ENCODE data around the gene PHACTR2.
"Not testable (repeated sequence)": the region's sequence is repeated elsewhere in the genome, so short reads cannot be mapped to it uniquely, and the experiment has no call there.

PHACTR2 gene

DNA sequence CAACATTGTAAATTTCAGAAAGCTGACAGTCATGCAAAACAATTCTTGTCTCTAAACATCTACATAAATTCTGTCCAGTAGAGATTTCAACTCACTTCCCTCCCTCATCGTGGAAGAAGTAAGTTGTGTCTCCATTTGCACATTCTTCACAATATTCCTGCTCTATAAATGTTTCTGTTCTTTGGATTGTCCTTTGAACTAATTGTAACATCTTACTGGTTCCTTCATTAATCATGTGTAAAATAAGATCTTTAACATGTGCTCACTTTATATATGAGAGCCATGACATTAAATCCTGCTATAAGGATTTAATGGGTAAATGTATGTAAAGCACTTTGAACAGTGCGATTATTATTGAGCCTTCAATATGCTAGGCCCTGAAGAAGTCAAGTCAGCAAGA lies 158.4 kb downstream of the PHACTR2 start:
- no peaks in the 10 kb centered on the region for H3K36me3 ChIP-seq (ENCODE audit: insufficient read depth, low read length)
- no peaks in the 10 kb centered on the region for H3K4me1 ChIP-seq (ENCODE audit: insufficient read depth, low read length)
- no peaks in the 10 kb centered on the region for H3K9me3 ChIP-seq (ENCODE audit: control insufficient read depth, insufficient read depth, low read length)
- no peak overlapping the region for H3K9ac ChIP-seq (ENCODE audit: low read depth, low read length)

DNA sequence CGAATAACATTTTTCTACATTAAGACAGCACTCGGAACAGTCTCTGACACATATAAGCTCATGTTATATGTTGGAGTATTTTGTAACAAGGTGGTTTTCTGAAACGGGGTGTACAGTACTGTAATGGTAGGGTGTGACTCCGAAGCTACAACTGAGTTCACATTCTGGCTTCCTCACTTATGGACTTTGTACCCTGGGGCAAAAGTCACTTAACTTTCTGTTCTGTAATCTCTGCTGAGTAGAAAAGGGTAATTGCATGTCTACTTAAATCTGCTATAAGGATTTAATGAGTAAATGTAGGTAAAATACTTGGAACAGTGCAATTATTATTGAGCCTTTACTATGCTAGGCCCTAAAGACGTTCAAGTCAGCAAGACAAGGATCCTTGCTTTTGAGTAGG lies 160.6 kb downstream of the PHACTR2 start:
- no peaks in the 10 kb centered on the region for H3K36me3 ChIP-seq (ENCODE audit: insufficient read depth, low read length)
- no peaks in the 10 kb centered on the region for H3K4me1 ChIP-seq (ENCODE audit: insufficient read depth, low read length)
- H3K9ac ChIP-seq (ENCODE audit: low read depth, low read length), result no peak overlapping the region
- H3K9me3 ChIP-seq (ENCODE audit: control insufficient read depth, insufficient read depth, low read length), result no peaks in the 10 kb centered on the region

DNA sequence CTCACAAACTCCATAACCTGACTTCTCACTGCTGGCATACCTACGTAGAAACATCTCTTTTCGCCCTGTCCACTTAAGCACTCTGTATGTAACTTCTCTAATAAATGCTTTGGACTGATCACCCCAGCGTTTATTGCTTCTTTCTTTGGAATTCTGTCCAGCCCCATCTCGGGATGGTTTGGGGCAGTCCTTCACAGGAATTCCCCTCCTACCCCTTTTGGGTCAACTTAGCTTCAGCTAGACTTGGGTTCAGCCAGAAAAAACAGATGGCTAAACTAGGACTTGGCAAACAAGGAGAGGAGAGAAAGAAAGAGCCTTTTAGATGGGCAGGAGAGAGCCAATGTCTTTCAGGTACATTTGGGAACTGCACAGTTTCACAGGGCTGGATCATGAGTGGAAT lies 161.4 kb downstream of the PHACTR2 start:
- Histone ChIP-seq H3K4me1 (ENCODE audit: insufficient read depth, low read length) (no peaks in the 10 kb centered on the region), H3K36me3 (ENCODE audit: insufficient read depth, low read length) (no peaks in the 10 kb centered on the region), H3K9me3 (ENCODE audit: control insufficient read depth, insufficient read depth, low read length) (no peaks in the 10 kb centered on the region), H3K9ac (ENCODE audit: low read depth, low read length) (no peak overlapping the region)

DNA sequence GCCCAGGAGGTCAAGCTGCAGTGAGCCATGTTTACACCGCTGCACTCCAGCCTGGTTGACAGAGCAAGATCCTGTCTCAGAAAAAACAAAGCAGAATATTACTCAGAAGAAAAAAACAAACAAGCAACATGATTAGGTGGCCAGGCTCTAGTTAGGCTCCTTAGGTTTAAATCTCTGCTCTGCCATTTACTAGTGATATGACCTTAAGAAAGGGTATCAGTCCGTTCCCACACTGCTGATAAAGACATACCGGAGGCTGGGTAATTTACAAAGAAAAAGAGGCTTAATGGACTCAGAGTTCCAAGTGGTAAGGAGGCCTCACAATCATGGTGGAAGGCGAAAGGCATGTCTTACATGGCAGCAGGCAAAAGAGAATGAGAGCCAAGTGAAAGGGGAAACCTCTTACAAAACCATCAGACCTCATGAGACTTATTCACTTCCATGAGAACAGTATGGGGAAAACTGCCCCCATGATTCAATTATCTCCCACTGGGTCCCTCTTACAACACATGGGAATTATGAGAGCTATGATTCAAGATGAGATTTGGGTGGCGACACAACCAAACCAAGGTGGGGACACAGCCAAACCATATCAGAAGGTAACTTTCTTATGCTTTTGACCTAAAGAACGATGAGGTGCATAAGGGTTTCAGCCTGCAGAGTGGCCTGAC lies 163.0 kb downstream of the PHACTR2 start:
- Histone ChIP-seq H3K9me3 (ENCODE audit: control insufficient read depth, insufficient read depth, low read length) (no peaks in the 10 kb centered on the region), H3K9ac (ENCODE audit: low read depth, low read length) (no peak overlapping the region), H3K4me1 (ENCODE audit: insufficient read depth, low read length) (no peaks in the 10 kb centered on the region), H3K36me3 (ENCODE audit: insufficient read depth, low read length) (peaks cover 4% of the 10 kb centered on the region; the same call in 1 of the 2 replicates)

DNA sequence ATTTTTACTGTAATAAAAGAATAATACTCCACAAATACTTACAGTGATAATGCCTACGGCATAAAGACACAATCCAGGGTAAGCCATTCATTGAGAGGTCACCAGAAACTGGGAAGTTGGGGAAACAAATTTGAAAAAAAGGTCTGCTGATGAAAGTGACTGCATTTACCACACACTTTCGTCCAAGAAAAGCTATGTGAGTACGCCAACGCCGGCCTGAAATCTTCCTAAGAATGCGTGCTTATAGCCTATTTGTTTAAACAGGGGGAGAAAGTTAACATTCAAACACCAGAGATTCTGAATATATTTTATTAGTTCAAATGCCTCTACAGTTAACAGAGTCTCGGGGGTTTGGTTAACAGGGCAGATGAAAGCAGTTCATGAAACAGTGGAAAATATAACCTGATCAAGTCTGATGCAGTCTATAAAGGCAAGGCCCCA lies 164.7 kb downstream of the PHACTR2 start:
- Histone ChIP-seq H3K4me1 (ENCODE audit: insufficient read depth, low read length) (no peaks in the 10 kb centered on the region), H3K9me3 (ENCODE audit: control insufficient read depth, insufficient read depth, low read length) (no peaks in the 10 kb centered on the region), H3K36me3 (ENCODE audit: insufficient read depth, low read length) (peaks cover 19% of the 10 kb centered on the region), H3K9ac (ENCODE audit: low read depth, low read length) (peak overlapping the region; percentile 83; the same call in 1 of the 2 replicates)

DNA sequence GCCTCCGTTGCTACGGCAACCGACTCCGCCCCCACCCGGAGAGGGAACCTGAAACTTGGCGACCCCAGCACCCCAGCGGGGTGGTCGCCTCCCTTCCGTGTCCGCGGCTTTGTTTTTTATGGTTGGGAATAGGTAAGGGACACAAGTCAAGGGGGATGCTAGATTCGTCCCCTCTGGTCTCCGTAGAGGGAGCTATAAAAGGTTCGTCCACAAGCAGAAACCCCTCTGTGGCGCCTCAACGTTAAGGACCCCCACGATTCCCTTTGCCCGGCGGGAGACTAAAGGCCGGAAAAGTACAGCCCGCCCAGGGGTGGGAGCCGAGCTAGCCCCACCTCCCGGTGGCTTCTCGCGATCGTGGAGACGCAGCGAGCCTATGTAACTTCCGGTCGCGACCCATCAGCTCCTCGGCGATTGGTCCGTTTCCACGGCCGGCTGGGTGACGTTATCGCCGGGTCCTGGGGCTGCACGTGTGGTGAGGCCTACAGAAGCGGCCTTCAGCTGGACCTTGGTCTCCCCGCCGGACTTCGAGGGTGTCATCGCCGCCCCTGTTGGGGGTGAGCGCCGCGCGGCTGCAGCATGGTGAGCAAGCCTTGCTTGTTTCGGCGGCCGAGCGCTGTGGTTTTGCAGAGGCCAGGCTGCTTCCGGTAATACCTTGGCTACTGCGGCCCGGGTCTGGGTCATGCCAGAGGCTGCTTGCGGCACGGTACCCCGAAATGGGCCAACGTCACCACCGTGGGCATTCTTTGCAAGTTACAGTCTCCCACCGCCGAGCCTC lies 165.3 kb downstream of the PHACTR2 start, which contains the start of gene LTV1:
TSS of gene LTV1 (plus strand) at position 437 of the 775 bp plus-strand sequence. CDS start at position 577, 140 bp downstream.
- Histone ChIP-seq H3K36me3 (ENCODE audit: insufficient read depth, low read length) (peaks cover 23% of the 10 kb centered on the region), H3K9me3 (ENCODE audit: control insufficient read depth, insufficient read depth, low read length) (no peaks in the 10 kb centered on the region), H3K9ac (ENCODE audit: low read depth, low read length) (peak within 1 kb of the TSS; percentile 83), H3K4me1 (ENCODE audit: insufficient read depth, low read length) (no peaks in the 10 kb centered on the region)

DNA sequence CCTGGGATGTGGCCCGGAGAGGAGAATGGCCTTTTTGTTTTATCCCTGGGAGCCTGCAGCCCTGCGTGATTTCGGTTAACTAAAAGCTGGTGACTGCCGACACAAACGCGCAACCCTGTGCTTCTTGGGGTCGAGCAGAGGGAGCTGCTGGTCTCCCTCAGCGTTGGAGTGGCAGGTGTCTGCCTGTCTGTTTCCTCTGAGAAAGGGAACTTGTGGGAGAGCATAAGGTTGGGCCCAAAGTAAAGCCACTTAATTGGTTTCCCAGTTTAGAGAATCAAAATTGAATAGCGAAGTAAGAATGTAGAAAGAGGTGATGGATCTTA lies 165.9 kb downstream of the PHACTR2 start:
- Histone ChIP-seq H3K4me1 (ENCODE audit: insufficient read depth, low read length) (no peaks in the 10 kb centered on the region), H3K9me3 (ENCODE audit: control insufficient read depth, insufficient read depth, low read length) (no peaks in the 10 kb centered on the region), H3K9ac (ENCODE audit: low read depth, low read length) (peak overlapping the region; percentile 83), H3K36me3 (ENCODE audit: insufficient read depth, low read length) (peaks cover 24% of the 10 kb centered on the region)

DNA sequence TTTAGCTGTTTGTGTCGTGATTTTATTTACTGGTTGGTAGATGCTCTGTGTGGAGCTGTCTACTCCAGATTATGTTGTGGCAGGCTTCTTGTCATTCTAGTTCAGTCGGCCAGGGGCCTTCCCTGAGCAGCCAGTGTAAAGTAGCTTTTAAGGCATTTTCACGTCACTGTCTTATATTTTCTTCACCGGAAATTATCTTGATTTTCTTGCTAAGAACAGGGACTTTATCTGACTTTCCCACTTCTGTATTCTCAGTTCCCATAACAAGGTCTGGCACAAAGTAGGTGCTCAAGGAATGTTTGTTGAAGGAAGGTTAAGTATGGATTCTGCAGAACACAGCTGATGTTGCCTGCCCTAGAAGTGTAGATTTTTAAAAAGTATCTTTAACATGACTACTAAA lies 166.2 kb downstream of the PHACTR2 start:
- peaks cover 26% of the 10 kb centered on the region for H3K36me3 ChIP-seq (ENCODE audit: insufficient read depth, low read length)
- peak overlapping the region; percentile 83 for H3K9ac ChIP-seq (ENCODE audit: low read depth, low read length)
- no peaks in the 10 kb centered on the region for H3K9me3 ChIP-seq (ENCODE audit: control insufficient read depth, insufficient read depth, low read length)
- H3K4me1 ChIP-seq (ENCODE audit: insufficient read depth, low read length), result no peaks in the 10 kb centered on the region

DNA sequence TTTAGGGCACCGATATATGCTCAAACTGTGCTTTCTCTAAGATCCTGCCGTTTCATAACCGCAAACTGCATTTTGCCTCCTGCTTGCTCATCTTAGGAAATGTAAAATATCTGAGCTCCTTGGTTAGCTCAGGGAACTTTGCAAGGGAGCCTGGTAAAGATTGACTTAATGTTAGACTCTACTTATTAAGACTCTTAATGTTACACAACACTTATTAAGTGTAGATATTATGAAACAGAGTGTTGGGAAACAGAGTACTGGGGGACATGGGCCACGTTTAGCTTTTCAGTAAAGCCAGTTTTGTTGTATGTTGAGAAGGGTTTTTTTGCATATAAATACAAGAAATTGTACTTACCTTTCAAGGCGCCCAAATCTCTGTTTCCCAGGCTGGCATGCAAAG lies 167.3 kb downstream of the PHACTR2 start:
- no peak overlapping the region for H3K9ac ChIP-seq (ENCODE audit: low read depth, low read length)
- no peaks in the 10 kb centered on the region for H3K4me1 ChIP-seq (ENCODE audit: insufficient read depth, low read length)
- peaks cover 34% of the 10 kb centered on the region for H3K36me3 ChIP-seq (ENCODE audit: insufficient read depth, low read length)

DNA sequence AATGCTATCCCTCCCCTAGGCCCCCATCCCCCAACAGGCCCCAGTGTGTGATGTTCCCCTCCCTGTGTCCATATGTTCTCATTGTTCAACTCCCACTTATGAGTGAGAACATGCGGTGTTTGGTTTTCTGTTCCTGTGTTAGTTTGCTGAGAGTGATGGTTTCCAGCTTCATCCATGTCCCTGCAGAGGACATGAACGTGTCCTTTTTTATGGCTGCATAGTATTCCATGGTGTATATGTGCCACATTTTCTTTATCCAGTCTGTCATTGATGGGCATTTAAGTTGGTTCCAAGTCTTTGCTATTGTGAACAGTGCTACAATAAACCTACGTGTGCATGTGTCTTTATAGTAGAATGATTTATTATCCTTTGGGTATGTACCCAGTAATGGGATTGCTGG lies 173.9 kb downstream of the PHACTR2 start:
- not testable (repeated sequence) for H3K9ac ChIP-seq (ENCODE audit: low read depth, low read length); H3K9me3 ChIP-seq (ENCODE audit: control insufficient read depth, insufficient read depth, low read length); H3K4me1 ChIP-seq (ENCODE audit: insufficient read depth, low read length)
- H3K36me3 ChIP-seq (ENCODE audit: insufficient read depth, low read length), result peaks cover 28% of the 10 kb centered on the region

More for the DNA sequence above, 167.3 kb downstream of the PHACTR2 start:
- no peaks in the 10 kb centered on the region for H3K9me3 ChIP-seq (ENCODE audit: control insufficient read depth, insufficient read depth, low read length)

DNA sequence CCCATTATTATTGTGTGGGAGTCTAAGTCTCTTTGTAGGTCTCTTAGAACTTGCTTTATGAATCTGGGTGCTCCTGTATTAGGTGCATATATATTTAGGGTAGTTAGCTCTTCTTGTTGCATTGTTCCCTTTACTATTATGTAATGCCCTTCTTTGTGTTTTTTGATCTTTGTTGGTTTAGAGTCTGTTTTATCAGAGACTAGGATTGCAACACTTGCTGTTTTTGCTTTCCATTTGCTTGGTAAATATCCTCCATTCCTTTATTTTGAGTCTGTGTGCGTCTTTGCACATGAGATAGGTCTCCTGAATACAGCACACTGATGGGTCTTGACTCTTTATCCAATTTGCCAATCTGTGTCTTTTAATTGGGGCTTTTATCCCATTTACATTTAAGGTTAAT lies 177.3 kb downstream of the PHACTR2 start:
- not testable (repeated sequence) for H3K9ac ChIP-seq (ENCODE audit: low read depth, low read length); H3K4me1 ChIP-seq (ENCODE audit: insufficient read depth, low read length); H3K9me3 ChIP-seq (ENCODE audit: control insufficient read depth, insufficient read depth, low read length)
- H3K36me3 ChIP-seq (ENCODE audit: insufficient read depth, low read length), result peaks cover 22% of the 10 kb centered on the region

DNA sequence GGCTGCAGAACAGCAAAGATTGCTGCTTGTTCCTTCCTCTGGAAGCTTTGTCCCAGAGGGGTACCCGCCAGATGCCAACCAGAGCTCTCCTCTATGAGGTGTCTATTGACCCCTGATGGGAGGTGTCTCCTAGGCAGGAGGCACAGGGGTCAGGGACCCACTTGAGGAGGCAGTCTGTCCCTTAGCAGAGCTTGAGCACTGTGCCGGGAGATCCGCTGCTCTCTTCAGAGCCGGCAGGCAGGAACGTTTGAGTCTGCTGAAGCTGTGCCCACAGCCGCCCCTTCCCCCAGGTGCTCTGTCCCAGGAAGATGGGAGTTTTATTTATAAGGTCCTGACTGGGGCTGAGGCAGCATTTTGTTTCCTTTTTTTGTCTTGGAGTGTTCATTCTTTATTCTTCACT lies 179.0 kb downstream of the PHACTR2 start:
- H3K4me1 ChIP-seq (ENCODE audit: insufficient read depth, low read length); H3K9ac ChIP-seq (ENCODE audit: low read depth, low read length); H3K9me3 ChIP-seq (ENCODE audit: control insufficient read depth, insufficient read depth, low read length): not testable (repeated sequence)
- H3K36me3 ChIP-seq (ENCODE audit: insufficient read depth, low read length), result peaks cover 21% of the 10 kb centered on the region

DNA sequence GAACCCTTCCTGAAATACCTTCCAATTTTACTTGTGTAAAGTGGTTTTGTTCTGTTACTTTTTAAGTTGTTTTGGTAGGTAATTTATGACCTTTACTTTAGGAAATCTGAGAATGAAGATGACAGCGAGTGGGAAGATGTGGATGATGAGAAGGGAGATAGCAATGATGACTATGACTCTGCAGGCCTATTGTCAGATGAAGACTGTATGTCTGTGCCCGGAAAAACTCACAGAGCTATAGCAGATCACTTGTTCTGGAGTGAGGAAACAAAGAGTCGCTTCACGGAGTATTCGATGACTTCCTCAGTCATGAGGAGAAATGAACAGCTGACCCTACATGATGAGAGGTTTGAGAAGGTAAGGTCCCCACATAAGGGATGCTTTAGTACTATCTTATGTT lies 179.9 kb downstream of the PHACTR2 start:
- Histone ChIP-seq H3K4me1 (ENCODE audit: insufficient read depth, low read length) (no peaks in the 10 kb centered on the region; the same call in 1 of the 2 replicates), H3K9me3 (ENCODE audit: control insufficient read depth, insufficient read depth, low read length) (no peaks in the 10 kb centered on the region), H3K9ac (ENCODE audit: low read depth, low read length) (no peak overlapping the region), H3K36me3 (ENCODE audit: insufficient read depth, low read length) (peaks cover 24% of the 10 kb centered on the region)

DNA sequence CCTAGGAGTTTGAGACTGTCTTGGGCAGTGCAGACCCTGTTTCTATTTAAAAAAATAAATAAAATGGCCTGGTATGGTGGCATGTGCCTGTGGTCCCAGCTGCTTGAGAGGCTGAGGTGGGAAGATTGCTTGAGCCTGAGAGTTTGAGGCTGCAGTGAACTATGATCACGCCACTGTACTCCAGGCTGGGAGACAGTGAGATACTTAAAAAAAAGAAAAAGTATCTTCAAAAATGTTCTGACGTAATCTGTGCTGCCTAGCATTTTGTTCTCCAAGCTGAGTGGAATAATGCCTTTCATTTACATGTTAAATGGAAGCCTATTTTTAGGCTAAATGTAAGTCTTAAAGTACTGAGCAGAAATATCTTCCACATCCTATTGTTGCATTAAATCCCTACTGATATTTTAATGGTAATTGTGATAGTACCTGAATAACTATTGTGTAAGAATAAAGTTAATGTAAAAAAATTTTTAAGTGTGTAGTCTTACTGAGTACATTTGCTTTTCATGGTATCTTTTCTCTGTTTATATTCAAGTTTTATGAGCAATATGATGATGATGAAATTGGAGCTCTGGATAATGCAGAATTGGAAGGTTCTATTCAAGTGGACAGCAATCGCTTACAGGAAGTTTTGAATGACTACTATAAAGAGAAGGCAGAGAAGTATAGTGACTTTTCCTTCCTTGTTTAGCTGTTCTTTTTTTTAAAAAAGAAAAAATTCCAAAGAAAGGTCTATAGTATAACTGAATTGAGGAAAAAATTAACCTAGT lies 182.3 kb downstream of the PHACTR2 start:
- Histone ChIP-seq H3K9me3 (ENCODE audit: control insufficient read depth, insufficient read depth, low read length) (no peaks in the 10 kb centered on the region), H3K9ac (ENCODE audit: low read depth, low read length) (no peak overlapping the region), H3K36me3 (ENCODE audit: insufficient read depth, low read length) (peaks cover 24% of the 10 kb centered on the region), H3K4me1 (ENCODE audit: insufficient read depth, low read length) (no peaks in the 10 kb centered on the region; the same call in 1 of the 2 replicates)

Data from ES-I3 (cell line).